Measurements from ENCODE around the gene RPS21.
"Not testable (repeated sequence)": the region's sequence is repeated elsewhere in the genome, so short reads cannot be mapped to it uniquely, and the experiment has no call there.

Gene RPS21

DNA sequence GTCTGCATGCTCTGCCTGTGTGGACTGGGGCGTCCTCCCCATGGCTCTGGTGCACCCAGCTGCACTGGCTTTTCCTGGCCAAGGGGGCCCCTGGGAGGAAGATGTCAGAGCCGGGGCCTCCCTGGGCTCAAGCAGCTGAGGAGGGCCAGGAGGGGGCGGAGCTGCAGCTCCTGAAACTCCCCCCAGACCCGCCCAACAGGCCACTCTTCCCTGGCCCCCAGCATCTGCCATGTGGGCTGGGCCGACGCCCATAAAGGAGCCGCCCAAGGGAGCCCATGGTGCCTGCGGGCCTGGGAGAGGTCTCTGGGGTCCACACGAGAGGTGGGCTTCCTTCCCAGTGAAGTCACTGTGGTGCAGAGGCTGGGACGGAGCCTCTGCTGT lies 36.4 kb downstream of the RPS21 start:
- H3K4me3 ChIP-seq (replicated peaks; ENCODE audit: insufficient read depth, low read length) = no peak overlapping the region
- no peak overlapping the region for H3K27ac ChIP-seq (replicated peaks)
- H3K27me3 ChIP-seq (ENCODE audit: insufficient read depth, poor library complexity, severe bottlenecking) = peaks cover 5% of the 10 kb centered on the region
- no peak for DNase-seq (ENCODE audit: low read depth in 1 of 2, low spot score in 1 of 2)
- TF ChIP-seq, protein P1, sequence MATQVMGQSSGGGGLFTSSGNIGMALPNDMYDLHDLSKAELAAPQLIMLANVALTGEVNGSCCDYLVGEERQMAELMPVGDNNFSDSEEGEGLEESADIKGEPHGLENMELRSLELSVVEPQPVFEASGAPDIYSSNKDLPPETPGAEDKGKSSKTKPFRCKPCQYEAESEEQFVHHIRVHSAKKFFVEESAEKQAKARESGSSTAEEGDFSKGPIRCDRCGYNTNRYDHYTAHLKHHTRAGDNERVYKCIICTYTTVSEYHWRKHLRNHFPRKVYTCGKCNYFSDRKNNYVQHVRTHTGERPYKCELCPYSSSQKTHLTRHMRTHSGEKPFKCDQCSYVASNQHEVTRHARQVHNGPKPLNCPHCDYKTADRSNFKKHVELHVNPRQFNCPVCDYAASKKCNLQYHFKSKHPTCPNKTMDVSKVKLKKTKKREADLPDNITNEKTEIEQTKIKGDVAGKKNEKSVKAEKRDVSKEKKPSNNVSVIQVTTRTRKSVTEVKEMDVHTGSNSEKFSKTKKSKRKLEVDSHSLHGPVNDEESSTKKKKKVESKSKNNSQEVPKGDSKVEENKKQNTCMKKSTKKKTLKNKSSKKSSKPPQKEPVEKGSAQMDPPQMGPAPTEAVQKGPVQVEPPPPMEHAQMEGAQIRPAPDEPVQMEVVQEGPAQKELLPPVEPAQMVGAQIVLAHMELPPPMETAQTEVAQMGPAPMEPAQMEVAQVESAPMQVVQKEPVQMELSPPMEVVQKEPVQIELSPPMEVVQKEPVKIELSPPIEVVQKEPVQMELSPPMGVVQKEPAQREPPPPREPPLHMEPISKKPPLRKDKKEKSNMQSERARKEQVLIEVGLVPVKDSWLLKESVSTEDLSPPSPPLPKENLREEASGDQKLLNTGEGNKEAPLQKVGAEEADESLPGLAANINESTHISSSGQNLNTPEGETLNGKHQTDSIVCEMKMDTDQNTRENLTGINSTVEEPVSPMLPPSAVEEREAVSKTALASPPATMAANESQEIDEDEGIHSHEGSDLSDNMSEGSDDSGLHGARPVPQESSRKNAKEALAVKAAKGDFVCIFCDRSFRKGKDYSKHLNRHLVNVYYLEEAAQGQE (IDR thresholded peaks at IDR 0.05; ENCODE audit: insufficient replicate concordance, low read depth) = no peak
- TF ChIP-seq POLR2AphosphoS5 (IDR thresholded peaks at IDR 0.05; ENCODE audit: low read depth) (no peak), GABPA (IDR thresholded peaks at IDR 0.05; ENCODE audit: low read depth) (no peak)
- TF ChIP-seq, protein P2, sequence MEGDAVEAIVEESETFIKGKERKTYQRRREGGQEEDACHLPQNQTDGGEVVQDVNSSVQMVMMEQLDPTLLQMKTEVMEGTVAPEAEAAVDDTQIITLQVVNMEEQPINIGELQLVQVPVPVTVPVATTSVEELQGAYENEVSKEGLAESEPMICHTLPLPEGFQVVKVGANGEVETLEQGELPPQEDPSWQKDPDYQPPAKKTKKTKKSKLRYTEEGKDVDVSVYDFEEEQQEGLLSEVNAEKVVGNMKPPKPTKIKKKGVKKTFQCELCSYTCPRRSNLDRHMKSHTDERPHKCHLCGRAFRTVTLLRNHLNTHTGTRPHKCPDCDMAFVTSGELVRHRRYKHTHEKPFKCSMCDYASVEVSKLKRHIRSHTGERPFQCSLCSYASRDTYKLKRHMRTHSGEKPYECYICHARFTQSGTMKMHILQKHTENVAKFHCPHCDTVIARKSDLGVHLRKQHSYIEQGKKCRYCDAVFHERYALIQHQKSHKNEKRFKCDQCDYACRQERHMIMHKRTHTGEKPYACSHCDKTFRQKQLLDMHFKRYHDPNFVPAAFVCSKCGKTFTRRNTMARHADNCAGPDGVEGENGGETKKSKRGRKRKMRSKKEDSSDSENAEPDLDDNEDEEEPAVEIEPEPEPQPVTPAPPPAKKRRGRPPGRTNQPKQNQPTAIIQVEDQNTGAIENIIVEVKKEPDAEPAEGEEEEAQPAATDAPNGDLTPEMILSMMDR (IDR thresholded peaks at IDR 0.05; ENCODE audit: insufficient read depth, low read length) = no peak

DNA sequence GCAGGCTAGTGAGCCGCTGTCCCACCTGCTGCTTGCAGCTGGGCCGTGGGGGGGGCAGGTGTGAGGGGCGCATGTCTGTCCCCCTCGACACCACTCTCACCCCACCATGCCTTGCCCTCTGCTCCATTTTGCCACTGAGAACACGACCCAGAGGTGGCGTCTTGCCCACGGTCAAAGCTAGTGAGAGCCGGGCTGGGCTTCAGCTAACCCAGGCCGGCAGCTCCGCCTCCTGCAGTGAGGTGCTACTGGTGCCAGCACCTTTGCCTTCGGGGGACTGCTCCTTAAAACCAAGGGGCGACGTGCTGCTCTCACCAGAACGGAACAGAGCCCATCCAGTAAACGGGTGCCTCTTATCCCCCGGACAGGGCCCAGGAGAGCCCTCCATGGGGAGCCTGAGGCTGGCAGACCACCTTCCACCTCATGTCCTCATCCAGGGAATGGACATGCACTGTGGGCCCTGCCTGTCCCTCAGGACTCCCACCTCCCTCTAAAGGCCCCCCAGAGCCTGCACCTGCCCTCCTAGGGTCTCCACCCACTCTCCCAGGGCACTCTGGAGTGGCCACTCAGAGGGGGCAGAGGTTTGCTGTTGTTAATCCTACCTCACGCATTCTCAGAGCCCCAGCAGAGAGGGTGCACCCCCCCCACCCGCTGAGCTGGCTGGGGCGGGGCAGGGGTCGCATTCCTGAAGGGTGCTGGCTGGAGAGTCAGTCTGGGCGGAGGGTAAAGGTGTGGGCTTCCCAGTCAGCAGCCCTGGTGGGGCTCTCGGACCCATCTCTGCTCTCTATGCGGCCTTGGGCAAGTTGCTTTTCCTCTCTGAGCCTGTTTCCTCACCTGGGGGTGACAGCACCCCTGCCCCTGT lies 37.6 kb downstream of the RPS21 start:
- Histone ChIP-seq H3K4me3 (replicated peaks; ENCODE audit: insufficient read depth, low read length) (no peak overlapping the region), H3K27me3 (ENCODE audit: insufficient read depth, poor library complexity, severe bottlenecking) (peaks cover 4% of the 10 kb centered on the region), H3K27ac (replicated peaks) (no peak overlapping the region)
- no peak for DNase-seq (ENCODE audit: low read depth in 1 of 2, low spot score in 1 of 2)
- TF ChIP-seq SPI1 (IDR thresholded peaks at IDR 0.05; ENCODE audit: borderline replicate concordance, low read depth) = no peak
- TF ChIP-seq, protein P2 (IDR thresholded peaks at IDR 0.05; ENCODE audit: insufficient read depth, low read length) = no peak
- TF ChIP-seq, protein P1 (IDR thresholded peaks at IDR 0.05; ENCODE audit: insufficient replicate concordance, low read depth) = no peak
- TF ChIP-seq GABPA (IDR thresholded peaks at IDR 0.05; ENCODE audit: low read depth) = no peak
- TF ChIP-seq POLR2AphosphoS5 (IDR thresholded peaks at IDR 0.05; ENCODE audit: low read depth) = no peak

DNA sequence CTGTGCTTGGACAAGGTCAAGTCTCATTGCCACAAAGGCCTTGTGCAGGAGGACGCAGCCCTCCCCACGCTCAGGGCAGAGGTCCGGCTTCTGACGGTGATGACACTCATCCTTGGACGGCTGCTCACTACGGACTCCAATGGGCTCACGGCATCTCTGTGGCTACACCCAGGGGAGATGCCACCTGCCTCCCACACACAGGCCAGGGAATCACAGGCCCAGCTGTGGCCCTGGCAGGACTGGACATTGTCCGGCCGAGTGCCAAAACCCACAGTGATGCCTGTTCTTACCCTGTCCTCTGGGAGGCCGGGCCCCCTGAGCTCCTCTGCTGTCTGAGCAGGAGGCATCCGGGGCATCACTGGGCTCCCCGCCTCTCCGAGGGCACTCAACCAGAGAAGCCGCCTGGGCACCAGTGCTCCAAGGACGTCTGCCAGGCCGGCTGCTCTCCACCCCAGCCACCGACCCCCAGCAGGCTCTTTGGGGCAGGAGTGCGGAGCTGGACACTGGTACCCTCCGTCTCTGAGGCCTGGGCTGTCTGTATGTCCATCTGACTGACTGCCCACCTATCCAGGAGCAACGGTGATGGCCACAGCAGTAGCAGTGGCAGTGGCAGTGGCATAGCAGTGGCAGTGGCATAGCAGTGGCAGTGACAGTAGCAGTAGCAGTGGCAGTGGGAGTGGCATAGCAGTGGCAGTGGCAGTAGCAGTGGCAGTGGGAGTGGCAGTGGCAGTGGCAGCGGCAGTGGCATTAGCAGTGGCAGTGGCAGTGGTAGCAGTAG lies 38.6 kb downstream of the RPS21 start:
- TF ChIP-seq, protein P2 (IDR thresholded peaks at IDR 0.05; ENCODE audit: insufficient read depth, low read length) = no peak
- TF ChIP-seq, protein P1 (IDR thresholded peaks at IDR 0.05; ENCODE audit: insufficient replicate concordance, low read depth) = no peak
- TF ChIP-seq POLR2AphosphoS5 (IDR thresholded peaks at IDR 0.05; ENCODE audit: low read depth) = no peak
- TF ChIP-seq SPI1 (IDR thresholded peaks at IDR 0.05; ENCODE audit: borderline replicate concordance, low read depth) = no peak
- TF ChIP-seq GABPA (IDR thresholded peaks at IDR 0.05; ENCODE audit: low read depth) = no peak
- peaks cover 4% of the 10 kb centered on the region for H3K27me3 ChIP-seq (ENCODE audit: insufficient read depth, poor library complexity, severe bottlenecking)
- DNase-seq (ENCODE audit: low read depth in 1 of 2, low spot score in 1 of 2) = no peak
- no peak overlapping the region for H3K27ac ChIP-seq (replicated peaks)
- H3K4me3 ChIP-seq (replicated peaks; ENCODE audit: insufficient read depth, low read length) = no peak overlapping the region

DNA sequence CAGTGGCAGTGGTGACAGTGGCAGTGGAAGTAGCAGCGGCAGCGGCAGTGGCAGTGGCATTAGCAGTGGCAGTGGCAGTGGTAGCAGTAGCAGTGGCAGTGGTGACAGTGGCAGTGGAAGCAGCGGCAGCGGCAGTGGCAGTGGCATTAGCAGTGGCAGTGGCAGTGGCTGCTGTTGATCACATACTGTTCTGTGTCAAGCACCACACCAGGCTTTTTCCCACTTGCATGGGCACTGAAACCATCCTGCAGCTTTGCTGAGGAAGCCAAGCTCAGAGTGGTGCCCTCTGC lies 39.1 kb downstream of the RPS21 start:
- DNase-seq (ENCODE audit: low read depth in 1 of 2, low spot score in 1 of 2); H3K27me3 ChIP-seq (ENCODE audit: insufficient read depth, poor library complexity, severe bottlenecking); H3K4me3 ChIP-seq (replicated peaks; ENCODE audit: insufficient read depth, low read length); H3K27ac ChIP-seq (replicated peaks): not testable (repeated sequence)
